Lower lobe of right lung (tissue), 2 donors: ENCODE results near the gene PLA2G2E. TPM values are rescaled to one million over a fixed set of nuclear protein-coding genes. Genes with fewer than 3 reads are reported as not detected.

Experiments used
- ATAC-seq, 2 donors: fragments of 200-7000 bp; cut with Tn5 transposase; one replicate each; pipeline ENCODE4 v1.9.1; 2020 to 2022; ENCODE audit warnings: mild to moderate bottlenecking in 2 of 2, moderate library complexity in 2 of 2
- DNase-seq: peaks from one replicate; pipeline ENCODE4 v3.0.0-alpha.2; 2020
- H3K27ac ChIP-seq: fragments of 200-600 bp; one replicate; pipeline ENCODE4 v1.8.0; 2022
- H3K27me3 ChIP-seq: fragments of 200-600 bp; one replicate; pipeline ENCODE4 v1.8.0; 2022; ENCODE audit warnings: low read depth
- H3K36me3 ChIP-seq: fragments of 200-600 bp; one replicate; pipeline ENCODE4 v1.8.0; 2022; ENCODE audit warnings: mild to moderate bottlenecking
- H3K4me1 ChIP-seq: fragments of 200-600 bp; one replicate; pipeline ENCODE4 v1.8.0; 2022
- H3K4me3 ChIP-seq: fragments of 200-600 bp; one replicate; pipeline ENCODE4 v1.8.0; 2022; ENCODE audit warnings: mild to moderate bottlenecking
- H3K9me3 ChIP-seq: fragments of 200-600 bp; one replicate; pipeline ENCODE4 v1.8.0; 2022
- CTCF ChIP-seq: fragments of 200-600 bp; IDR thresholded peaks from one replicate; pipeline ENCODE4 v1.8.0; 2022; ENCODE audit warnings: antibody characterized with exemption, mild to moderate bottlenecking
- intact Hi-C: fragments of 100-400 bp; cut with DNase I; formaldehyde crosslinking; loops from one replicate; pipeline ENCODE4 v1.11.0; 2022
- total RNA-seq: library from RNA; stranded (reverse); fragmentation: NEBNext Ultra II Directional; extraction: Animal tissue kit (Norgen Biotek cat#: 25700); gene quantifications from one replicate; pipeline ENCODE4 v1.2.1, GENCODE V29; 2021
- donor health status: DM: no; HTN: yes; CAD: no; lungs with severe emphysema.

PLA2G2E gene
- total RNA-seq, 1 donor from 2014 or later, result not detected

DNA sequence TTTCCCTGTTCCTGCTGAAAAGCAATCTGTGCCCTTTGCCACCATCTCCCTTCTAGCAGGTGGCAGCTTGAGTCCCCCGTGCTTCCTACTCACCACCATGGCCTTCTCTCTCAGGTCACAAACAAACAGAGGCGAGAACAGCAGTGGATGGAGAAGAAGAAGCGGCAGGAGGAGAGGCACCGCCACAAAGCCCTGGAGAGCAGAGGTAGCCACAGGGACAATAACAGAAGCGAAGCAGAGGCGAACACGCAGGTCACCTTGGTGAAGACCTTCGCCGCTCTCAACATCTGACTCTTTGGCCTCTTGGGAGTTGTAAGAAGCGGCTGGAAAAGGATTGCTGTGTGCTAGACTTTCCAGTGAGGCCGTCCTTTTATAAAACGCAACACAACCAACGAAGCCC lies 16.0 kb downstream of the PLA2G2E start:
- intact Hi-C loops, result no loop called here

DNA sequence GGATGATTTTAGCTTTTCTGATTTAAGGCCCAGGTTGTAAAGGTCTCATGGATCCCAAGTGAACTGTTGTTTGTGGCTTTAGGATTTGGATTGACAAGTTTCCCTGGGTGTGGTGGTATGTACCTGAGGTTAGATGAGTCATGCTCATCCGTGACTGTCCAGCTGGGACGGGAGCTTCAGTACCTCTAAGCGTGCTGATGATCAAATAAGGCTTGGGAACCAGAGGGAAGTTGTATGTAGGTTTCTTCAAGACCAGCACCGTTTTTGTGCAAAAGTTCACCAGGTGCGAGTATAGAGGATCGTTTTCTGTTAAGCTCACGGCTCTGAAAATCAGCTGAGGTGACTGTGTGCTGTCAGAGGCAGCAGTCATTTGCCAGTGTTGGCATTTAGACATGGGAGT lies 19.8 kb downstream of the PLA2G2E start:
- no peaks in the 10 kb centered on the region for H3K4me1 ChIP-seq
- H3K27ac ChIP-seq, result no peak overlapping the region
- DNase-seq (no peak), ATAC-seq (no peak)
- no peak overlapping the region for H3K4me3 ChIP-seq
- TF ChIP-seq CTCF, result no peak
- H3K9me3 ChIP-seq, result no peaks in the 10 kb centered on the region
- intact Hi-C loops, result no loop called here
- no peaks in the 10 kb centered on the region for H3K27me3 ChIP-seq
- H3K36me3 ChIP-seq, result peaks cover 79% of the 10 kb centered on the region

More for the DNA sequence above, 16.0 kb downstream of the PLA2G2E start:
- ATAC-seq (no peak), DNase-seq (no peak)
- no peak for TF ChIP-seq CTCF
- no peaks in the 10 kb centered on the region for H3K9me3 ChIP-seq
- no peak overlapping the region for H3K4me3 ChIP-seq
- H3K27me3 ChIP-seq, result no peaks in the 10 kb centered on the region
- H3K27ac ChIP-seq, result no peak overlapping the region
- H3K4me1 ChIP-seq, result no peaks in the 10 kb centered on the region
- peaks cover 94% of the 10 kb centered on the region for H3K36me3 ChIP-seq

- ATAC-seq (no peak), DNase-seq (no peak)
- intact Hi-C loops, result no loop called here
- H3K27me3 ChIP-seq, result no peaks in the 10 kb centered on the region
- no peaks in the 10 kb centered on the region for H3K9me3 ChIP-seq
- TF ChIP-seq CTCF, result no peak
- H3K4me1 ChIP-seq, result no peaks in the 10 kb centered on the region
- no peak overlapping the region for H3K27ac ChIP-seq
- no peak overlapping the region for H3K4me3 ChIP-seq
- peaks cover 77% of the 10 kb centered on the region for H3K36me3 ChIP-seq
Observed at GRCh38 chr1:19901653-19902052, 21.8 kb downstream of the PLA2G2E start.

DNA sequence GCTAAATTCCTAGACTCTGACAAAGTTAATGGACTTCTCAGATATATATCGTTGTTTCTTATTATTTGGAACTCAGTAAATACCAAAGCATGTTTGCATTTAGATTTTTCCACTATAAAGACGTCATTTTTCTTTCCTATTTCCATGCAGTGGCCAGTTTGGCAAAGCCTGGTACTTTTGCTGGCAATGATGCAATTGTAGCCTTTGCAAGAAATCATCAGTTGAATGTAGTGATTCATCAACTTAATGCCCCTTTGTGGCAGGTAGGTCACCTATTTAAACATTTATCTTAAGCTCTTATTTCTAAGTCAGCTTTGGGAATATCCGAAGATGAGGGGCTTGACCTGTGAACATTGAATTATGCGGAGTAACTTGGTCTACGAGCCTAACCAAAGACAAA lies 29.2 kb downstream of the PLA2G2E start:
- ATAC-seq (no peak), DNase-seq (no peak)
- Histone ChIP-seq H3K27me3 (no peaks in the 10 kb centered on the region), H3K4me1 (no peaks in the 10 kb centered on the region), H3K36me3 (peaks cover 85% of the 10 kb centered on the region), H3K9me3 (no peaks in the 10 kb centered on the region), H3K27ac (no peak overlapping the region), H3K4me3 (no peak overlapping the region)
- no peak for TF ChIP-seq CTCF
- intact Hi-C loops, result no loop called here

DNA sequence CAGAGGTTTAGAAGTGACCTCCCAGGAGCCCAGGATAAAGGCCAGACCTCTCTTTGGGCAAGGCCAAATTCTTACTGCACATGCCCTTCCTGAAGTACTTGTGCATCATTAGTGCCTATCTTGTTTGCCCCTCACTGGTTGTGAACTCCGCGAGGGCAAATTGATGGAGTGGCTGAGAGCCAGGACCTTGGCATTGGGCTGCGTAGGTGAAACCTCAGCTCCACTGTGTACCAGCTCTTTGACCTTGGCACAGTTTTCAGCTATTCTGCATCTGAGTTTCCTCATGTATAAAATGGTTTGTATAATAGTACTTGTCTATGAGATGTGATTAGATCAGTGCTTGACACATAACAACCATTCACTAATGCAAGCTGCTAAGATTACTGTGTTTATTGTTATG lies 29.7 kb downstream of the PLA2G2E start:
- no peak overlapping the region for H3K27ac ChIP-seq
- no peaks in the 10 kb centered on the region for H3K9me3 ChIP-seq
- DNase-seq (no peak), ATAC-seq (no peak)
- peaks cover 5% of the 10 kb centered on the region for H3K4me1 ChIP-seq
- TF ChIP-seq CTCF, result no peak
- H3K4me3 ChIP-seq, result no peak overlapping the region
- no peaks in the 10 kb centered on the region for H3K27me3 ChIP-seq
- H3K36me3 ChIP-seq, result peaks cover 79% of the 10 kb centered on the region
- intact Hi-C loops, result no loop called here

DNA sequence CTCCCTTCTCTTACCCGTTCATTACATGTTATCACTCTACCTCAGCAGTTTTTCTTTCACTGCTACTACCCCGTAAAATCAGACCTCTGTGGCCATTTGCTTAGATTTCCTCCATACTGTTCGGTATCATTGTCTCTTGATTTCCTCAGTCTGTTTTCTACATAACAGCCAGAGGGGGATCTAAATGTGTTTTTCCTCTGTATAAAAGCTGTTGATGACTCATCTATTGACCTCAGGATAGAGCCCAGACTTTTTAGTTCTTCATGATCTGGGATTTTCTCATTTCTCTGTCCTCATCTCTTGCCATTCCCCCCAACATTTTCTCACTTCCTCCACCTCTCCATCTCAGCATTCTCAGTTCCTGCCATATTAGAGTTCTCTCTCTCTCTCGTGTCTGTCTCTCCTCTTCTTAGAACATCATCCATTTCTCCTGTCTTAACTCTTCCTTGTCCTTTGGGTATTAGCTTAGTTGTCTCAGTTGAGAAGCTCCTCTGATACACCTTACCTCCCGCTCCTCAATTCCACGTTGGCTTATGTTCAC lies 30.7 kb downstream of the PLA2G2E start:
- intact Hi-C loops, result no loop called here
- no peak for ATAC-seq
- Histone ChIP-seq H3K36me3 (peaks cover 69% of the 10 kb centered on the region), H3K27ac (no peak overlapping the region), H3K4me3 (no peak overlapping the region), H3K27me3 (no peaks in the 10 kb centered on the region), H3K4me1 (peaks cover 8% of the 10 kb centered on the region), H3K9me3 (no peaks in the 10 kb centered on the region)
- no peak for TF ChIP-seq CTCF
- DNase-seq, result no peak
